SIG-M5 (cell line): Measurements from ENCODE around the gene KCNK18.
"Not testable (repeated sequence)": the region's sequence is repeated elsewhere in the genome, so short reads cannot be mapped to it uniquely, and the experiment has no call there.

Experiments
- DNase-seq: peaks from one replicate; lab custom pipeline; 2025; lab: John Stamatoyannopoulos, UW

The KCNK18 gene

DNA sequence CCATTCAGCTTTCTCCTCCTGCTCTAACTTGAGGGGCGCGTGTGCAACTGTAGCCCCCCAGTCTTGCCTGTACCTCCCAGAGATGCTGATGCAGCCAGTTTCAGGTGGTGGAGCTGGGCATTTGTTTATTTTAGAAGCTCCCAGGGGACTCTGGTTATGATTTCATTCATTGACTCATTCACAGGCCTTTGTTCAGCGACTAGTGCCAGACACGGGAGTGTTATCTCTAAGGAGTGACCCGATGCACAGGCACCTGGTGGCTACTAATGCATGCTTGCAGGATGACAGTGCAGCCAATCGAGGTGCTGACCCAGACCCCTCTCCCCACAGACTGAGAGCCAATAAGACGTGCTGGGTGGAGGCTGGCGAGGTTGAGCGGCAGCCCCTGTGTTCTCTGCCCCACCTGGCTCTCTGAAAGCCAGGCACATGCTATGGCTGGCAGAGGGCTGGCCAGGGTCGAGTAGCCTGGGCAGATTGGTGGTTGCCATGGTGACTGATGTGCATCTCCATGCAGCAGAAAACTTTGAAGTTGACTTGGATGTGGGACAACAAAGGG is 23.9 kb downstream of the KCNK18 start:
- DNase-seq: no peak

DNA sequence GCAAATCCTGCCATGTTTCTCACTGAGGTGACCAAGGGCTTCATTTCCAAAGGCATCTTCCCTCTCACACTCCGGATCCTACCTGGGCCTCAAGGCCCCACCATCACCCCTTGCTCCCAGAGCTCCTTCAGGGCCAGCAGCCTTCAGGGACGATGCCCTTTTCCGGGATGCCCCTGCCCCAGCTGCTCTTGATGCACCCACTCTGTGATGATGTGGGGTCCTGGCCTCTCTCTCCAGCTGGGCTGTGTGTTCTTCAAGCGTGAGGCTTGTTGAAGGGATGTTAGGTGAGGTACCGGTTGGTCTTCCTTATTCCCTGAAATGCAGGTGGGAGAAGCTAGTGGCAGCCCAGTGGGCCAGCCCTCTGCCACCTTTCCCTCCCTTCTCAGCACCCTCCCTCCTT is 25.3 kb downstream of the KCNK18 start:
- DNase-seq: no peak

DNA sequence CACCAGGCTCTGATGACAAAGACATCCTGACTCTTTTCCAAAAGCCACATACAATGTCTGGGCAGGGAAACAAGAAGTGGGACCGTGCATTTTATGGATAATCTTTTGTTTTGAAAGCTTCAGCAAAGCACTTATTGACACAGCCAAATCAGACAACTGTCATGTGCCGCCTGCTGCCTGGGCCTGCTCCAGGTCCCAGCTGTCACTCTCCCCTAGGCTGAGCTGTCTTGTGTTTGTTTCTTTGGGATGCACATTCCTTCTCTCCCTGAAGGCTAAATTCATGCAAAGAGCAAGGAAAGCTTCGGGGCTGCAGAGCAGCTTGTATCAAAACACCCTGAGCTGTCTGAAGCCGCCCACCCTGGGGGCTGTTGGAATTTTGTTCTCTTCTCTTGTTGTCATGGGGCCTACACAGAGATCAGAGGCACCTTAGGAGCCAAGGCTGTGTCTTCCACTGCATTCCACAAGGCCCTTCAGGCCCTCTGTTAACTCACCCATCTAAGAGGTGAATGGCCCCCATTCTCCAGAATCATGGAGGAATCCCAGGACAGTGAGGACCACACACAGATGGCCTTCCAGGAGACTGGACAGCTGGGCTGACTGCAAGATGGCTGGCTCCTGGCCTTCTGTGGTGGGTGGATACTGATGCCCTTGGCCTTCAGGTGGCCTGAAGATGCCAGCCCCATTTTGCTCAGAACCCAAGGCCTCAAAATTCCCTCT is 25.8 kb downstream of the KCNK18 start:
- no peak for DNase-seq

DNA sequence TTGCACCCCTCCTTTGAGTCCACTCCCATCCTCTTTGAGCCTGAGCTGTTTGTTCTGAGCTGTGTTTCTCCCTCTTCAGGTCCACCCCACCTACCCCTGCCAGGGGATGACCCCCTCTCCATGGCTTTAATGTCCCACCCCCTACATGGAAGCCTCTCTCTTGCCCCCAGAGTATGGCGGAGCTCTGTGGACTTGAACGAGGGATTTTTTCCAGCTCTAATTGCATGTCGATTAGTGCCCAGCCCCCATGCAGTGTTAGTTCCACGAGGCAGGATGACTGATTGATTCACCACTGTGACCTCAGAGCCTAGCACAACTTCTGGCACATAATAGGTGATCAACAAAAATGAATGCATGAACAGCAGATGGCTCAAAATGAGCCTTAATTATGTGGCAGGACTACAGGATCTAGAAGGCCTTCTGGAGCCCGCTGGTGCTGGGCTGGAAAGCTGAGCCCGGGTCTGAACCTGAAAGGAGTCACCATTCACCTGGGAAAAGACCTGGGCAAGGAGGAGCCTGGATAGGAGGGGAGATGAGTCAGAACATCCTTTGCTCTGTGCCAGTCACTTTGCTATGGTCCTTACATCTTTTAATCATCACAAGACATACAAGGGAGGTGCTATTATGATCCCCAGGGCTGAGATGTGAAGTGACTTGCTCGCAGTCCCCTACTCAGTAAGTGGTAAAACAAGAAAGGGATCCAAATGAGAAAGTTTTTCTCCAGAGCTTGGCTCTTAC is 26.6 kb downstream of the KCNK18 start:
- no peak for DNase-seq

DNA sequence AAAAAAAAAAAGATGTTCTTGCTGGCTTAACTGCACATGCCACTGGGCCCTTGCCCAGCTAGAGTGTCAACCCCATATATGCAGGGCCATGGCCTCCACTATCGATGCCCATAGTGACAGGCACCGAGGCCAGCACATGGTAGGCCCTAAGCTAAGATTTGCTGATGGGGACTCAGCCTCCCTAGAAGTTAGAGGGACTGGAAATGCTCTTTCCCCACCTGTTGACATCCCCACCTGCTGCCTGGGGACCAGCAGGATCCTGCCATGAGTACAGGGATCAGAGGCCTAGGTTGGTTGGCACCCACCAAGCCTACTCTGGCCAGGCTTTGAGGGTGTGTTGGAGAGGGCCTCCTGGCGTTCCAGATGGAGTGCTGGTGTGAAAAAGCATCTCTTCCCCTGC is 27.6 kb downstream of the KCNK18 start:
- DNase-seq: no peak

DNA sequence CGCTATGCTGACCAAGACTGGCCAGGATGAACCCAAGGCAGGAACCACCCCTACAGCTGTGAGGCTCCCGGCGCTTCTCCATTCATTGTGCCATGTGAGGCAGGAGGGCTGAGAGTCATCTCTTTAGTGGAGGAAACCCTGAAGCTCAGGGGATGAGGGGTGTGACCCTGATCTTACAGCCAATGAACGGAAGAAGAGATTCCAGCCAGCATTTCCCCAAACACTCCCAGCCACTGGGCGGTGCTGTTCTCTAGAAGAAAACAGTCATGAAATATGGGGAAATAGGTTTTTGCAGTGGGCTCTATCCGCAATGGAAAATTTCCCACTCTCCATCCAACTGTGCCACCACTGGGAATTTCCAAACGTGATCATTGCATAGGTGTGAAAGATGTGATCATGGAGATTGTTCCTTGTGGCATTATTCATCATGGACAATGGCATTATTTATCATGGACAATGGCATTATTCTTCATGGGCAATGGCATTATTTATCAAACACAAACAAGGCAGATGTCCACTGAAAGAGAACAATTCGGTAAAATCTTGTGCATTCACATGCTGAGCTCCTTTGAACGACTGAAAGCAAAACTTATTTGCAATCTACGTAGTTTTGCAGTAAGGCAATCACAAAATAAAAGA is 29.6 kb downstream of the KCNK18 start:
- DNase-seq: no peak

DNA sequence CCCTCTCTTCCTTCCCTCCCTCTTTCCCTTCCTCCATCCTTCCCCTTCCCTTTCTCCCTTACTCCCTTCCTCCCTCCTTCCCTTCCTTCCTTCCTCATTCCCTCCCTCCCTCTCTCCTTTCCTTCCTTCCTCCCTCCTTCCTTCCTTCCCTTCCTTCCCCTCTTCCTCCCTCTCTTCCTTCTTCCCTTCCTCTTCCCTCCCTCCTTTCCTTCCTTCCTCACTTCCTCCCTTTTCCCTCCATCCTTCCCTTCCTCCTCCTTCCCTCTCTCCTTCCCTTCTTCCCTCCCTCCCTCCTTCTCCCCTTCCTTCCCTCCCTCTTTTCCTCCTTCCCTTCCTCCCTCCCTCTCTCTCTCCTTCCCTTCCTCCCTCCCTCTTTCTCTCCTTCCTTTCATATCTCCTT is 30.9 kb downstream of the KCNK18 start:
- no peak for DNase-seq

DNA sequence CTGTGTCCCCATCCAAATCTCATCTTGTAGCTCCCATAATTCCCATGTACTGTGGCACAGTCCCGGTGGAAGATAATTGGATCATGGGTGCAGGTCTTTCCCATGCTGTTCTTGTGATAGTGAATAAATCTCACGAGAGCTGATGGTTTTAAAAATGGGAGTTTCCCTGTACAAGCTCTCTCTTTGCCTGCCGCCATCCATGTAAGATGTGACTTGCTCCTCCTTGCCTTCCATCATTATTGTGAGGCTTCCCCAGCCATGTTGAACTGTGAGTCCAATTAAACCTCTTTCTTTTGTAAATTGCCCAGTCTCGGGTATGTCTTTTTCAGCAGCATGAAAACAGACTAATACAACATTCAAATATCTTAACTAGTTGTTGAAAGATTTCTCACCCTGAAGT is 32.8 kb downstream of the KCNK18 start:
- not testable (repeated sequence) for DNase-seq

DNA sequence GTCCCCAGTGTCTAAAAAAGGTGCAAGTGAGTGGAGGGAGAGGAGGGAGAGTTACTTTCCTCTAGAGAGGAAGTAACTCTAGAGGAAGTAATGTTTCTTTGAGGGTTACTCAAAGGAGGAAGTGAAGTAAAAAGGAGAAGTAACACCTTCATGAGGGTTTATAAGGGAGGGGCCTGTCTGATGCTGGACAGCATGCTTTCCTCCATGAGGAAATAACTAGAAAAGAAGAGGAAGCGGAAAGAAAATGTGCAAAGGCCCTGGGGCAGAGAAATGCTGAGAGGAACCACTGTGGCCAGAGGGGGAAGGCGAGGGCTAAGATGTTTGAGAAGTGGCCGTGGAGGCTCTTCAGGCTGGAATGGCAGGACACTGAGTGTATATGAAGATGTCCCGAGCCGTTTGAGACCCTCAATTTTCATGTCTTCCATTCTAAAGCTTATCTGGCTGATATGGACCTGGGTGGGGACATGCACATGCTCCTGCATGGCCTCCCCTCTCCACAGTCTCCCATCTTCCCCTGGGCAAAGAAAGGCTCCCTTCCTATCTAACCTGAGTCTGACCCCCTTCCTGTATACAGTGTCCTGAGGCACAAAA is 40.2 kb downstream of the KCNK18 start:
- peak; percentile 76 for DNase-seq

DNA sequence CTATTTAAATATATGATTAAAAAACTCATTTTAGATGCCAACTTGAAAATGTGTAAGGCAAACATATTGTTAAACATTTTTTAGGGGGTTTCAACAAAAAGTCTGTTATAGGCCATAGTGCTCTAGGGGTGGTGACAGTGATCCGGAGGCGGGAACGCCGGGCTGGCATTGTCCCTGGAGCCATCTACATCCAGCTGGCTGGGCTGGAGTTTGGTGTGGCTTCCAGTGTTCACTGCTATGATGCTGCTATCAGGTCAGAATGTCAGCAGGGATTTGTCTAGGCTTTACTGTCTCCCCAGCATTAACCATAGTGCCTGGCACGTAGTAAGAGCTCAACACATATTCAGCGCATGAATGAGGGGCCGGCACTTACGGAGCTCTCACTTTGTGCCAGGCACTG is 41.8 kb downstream of the KCNK18 start:
- DNase-seq: no peak

DNA sequence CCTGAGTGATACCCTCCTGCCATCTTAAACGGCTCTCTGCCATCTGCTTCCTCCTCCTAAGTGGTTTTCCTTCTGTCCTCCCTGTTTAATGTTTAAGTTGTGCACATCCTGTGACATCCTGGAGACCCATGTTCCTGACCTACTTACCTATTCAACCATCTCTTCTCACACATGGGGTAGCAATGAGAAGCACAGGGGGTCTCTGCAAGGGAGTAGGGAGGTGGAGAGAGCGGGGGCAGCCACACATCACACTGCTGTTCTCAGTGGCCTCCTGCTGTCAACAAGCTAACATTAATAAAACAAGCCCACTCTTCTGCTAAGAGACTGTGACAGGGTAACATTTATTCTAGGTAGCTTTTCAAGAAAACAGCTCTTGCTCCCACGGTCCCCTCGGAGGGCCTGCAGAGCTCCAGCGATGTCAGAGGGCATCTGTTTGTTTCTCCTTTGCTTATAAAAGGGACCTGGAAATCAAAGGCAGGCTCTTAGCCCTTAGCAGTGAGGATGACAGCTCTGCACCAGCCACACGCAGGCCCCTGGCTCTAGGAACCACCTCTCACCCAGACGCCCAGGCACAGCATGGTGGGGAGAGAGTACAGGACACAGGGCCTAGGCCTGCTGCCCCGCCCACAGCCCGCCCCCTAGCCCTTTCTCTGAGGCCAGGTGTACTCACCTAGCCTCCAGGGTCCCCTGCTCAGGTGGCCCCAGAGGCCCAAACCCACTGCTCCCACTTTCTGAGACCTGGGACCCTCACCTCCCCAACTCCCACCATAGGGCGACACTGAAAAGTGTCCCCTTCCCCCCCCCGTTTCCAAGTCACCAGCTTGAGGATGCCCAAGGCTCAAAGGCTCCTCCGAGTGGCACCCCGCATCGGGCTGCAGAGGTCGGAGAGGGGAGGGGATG is 42.7 kb downstream of the KCNK18 start:
- no peak for DNase-seq

DNA sequence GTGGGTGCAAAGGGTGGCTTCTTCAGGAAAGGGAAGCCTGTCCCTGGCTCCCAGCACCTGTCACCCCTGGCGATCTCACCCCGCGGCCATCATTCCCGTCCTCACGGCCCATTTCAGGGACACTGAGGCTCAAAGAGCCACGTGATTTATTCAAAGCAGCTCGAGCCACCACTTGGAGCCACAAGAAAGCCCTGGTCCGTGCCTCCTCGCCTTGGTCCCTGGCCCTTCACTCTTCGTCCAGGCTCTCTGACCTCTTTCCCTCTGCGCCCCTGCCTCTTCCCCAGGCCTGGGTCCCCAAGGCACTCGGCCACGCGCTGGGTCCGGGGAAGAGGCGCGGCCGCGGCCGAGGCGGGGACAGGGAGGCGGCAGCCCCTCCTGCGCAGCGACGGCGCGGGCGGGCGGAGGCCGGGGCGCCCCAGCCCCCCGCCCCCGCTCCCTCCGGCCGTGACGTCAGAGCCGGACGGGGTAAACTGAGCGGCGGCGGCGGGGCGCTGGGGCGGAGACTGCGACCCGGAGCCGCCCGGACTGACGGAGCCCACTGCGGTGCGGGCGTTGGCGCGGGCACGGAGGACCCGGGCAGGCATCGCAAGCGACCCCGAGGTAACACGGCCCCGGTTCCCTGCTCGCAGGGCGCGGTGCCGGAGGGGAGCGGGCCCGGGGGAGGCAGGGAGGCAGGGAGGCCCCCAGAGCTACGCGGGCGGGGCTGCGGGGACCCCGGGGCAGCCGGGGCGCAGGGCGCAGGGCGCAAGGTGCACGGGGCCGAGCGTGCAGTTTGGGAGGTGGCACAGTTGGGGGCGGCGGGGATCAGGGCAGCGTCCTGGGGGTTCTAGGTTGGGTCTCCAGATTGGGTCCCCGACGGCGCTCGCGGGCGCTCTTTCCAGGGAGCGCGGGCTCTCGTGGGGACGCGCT is 43.6 kb downstream of the KCNK18 start, which contains the start of gene SLC18A2:
TSS of gene SLC18A2 (plus strand) at position 494 of the 909 bp plus-strand sequence. CDS start 580 bp downstream, outside the sequence.
- no peak for DNase-seq

DNA sequence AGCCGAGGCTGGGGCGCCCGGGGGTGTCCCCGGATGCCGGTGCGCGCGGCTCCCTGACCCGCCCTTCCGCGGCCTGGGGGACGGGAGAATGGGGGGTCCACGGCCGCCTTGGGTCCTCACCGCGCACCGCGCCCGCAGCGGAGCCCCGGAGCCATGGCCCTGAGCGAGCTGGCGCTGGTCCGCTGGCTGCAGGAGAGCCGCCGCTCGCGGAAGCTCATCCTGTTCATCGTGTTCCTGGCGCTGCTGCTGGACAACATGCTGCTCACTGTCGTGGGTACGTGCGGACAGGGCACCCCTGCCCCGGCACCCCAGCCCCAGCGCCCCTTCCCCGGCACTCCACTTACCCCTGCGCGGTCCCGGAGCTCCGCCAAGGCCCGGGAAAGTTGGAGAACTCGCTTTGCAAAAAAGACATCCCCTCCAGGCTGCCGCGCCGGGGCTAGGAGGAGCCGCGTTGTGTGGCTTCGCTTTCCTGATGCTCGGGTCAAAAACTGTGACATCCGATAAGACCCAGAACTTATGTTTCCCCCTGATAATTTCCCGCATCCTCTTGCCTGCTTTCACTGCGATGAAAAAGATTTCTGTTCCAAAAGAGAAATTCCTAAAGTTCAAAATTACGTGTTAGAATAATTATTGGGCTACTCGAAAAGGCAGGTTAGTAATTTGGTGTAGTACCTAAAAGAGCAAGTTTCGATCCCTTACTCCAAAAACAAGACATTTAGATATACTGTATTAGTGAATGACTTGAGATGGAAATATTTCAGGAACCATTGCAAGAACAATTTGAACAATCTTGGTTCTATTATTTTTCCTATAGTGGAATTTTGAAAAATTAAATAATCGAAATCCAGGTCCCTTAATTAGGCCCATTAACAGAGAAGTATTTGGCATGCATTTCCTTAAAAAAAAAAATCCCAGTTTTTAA is 44.5 kb downstream of the KCNK18 start:
- DNase-seq: no peak

DNA sequence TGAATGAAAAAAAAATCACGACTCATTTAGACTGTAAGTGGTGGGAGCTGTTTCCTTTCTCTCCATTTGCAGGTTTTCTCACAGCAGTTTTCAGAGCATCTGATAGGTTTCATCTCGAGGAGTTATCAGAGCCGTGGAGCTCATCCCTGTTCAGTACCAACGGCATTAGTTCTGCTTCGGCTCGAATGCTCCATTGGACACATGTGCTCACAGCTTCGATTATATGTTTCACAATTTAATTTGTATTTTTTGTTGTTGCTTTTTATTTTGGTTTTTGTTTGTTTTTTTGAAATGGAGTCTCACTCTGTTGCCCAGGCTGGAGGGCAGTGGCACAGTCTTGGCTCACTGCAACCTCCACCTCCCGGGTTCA is 45.2 kb downstream of the KCNK18 start:
- no peak for DNase-seq

DNA sequence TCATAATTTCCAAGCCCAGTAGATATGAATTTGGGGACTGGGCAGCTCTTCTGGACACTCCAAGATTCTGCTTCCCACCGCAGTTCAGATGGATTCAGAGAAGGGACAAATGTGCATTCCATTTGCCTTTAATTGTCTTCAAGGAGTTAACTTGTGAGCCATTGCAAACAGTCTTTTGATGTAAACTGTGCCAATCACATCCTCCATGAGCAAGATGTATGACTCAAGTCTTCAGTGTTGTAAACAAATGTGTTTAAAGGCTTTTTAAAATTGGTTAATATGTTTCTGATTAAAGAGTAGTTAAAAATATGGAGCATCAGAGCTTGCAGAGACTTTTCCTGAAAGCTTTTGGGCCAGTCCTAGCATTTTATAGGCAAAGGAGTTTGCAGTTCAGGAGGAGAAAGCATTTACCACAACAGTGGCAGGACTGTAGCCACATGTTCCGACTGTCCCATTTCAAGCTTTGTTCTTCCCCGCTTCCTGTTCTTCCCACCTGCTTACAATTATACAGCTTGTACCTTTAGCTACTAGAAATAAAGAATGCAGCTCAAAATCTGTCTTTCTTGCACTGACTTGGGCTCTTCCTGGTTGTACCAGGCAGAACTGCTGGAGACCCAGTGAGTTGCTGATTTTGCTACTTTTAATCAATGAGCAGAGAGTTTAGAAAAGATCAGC is 49.8 kb downstream of the KCNK18 start:
- DNase-seq: no peak

DNA sequence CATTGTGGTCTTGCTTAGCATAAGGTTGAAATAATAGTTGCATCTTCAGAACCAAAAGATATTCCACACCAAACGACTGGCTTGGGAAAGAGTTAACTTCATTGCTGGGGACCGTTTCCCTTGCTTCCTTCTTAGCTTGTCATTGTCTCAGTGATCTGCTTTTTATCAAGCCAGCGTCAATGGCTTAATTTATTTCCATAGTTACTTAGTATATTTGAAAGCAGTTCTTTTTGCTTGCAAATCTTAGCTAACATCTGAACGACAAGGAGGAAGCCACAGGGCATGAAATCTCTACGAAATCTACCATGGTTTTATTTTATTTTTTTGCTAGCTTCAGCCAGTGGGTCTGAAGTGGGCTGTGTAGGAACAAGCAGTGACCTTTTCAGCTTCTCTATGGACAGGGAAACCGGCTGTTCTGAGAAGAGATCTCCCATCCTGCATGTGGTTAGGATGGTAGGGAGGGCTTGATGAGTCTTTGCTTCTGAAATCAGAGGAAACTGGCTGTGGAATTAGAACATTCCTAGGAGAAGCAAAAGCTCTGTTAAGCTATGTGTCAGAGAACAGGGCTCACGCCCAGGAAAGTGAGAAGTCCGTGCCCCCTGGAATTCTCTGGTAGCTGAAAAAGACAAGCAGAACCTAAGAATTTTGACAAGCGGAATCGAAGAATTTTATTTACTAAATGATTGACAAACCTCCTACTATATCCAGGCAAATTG is 51.6 kb downstream of the KCNK18 start:
- DNase-seq: no peak

DNA sequence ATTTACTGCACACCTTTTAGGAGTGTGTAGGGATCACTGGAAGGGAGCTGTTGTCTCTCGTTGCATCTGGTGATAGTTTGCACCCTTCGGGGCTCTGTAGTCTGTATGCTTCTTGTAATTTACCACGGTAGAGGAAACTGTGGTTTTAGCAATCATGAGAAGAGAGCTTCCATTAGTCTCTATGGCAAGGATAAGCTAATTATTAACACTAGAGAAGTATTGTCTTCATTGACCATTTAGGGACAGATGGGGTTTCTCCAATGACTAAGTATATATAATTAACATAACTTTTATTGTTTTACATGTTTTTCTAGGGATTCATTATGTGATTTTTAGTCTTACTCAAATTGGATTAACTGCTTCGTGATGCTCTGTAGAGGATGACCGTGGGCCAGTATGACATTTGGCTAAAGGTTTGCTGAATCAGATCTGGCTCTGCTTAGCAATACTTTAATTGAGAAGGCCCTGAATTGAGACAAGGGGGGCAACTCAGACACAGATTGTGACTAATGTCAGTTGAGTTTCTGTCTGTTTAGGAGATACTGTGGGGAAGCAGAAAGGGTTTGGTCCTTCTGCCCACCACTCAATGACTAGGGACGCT is 52.3 kb downstream of the KCNK18 start:
- DNase-seq: no peak

DNA sequence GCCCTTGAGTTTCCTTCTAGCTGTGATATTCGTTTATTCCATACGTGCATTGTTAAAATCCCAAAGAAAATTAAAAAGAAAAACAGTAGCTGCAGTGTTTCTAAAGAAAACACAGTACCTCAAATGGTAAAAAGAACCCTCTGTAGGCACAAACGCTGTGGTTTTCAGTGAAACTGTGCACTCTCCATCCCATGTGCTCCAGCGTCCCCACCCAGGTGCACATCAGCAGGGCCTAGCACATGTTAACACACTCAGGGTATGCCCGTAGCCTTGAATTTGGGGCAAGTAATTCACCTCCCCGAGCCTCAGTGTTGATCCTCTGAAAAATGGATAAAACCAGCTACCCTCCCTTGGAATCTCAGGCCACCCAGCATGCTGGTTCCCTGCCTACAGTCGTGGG is 53.1 kb downstream of the KCNK18 start:
- no peak for DNase-seq
